ENCODE measurements around the gene TXNRD1. TPM values are rescaled to one million over a fixed set of nuclear protein-coding genes. Genes with fewer than 3 reads are reported as not detected.

The TXNRD1 gene
- total RNA-seq, 1 experiment from 2014 or later, result 327 TPM

- ChIA-PET POLR2A (no interaction called here), RAD21 (ENCODE audit: low non-redundant PET in 1 of 2, low total read pairs in 2 of 2, uncharacterized antibody in 2 of 2, unreplicated experiment in 2 of 2) (no interaction called here), CTCF (no interaction called here)
- no peak overlapping the region for H2AFZ ChIP-seq (ENCODE audit: low read depth, low read length, poor library complexity, severe bottlenecking)
- no peak overlapping the region for H3K4me2 ChIP-seq (ENCODE audit: low read length)
- no peaks in the 10 kb centered on the region for H3K9me2 ChIP-seq (ENCODE audit: insufficient read depth)
- intact Hi-C loops (cut with micrococcal nuclease), result no loop called here
- no peaks in the 10 kb centered on the region for H3K9me3 ChIP-seq (ENCODE audit: control insufficient read depth in 1 of 2, insufficient read depth in 1 of 2, low read depth in 1 of 2, low read length in 2 of 2)
- no peak overlapping the region for H3K9ac ChIP-seq (ENCODE audit: low read length)
- TSS peak; percentile 13 for BruUV-seq (replicated peaks)
- no peak for TF ChIP-seq ELF1 (IDR thresholded peaks at IDR 0.05; ENCODE audit: borderline replicate concordance, low read depth)
- TF ChIP-seq TCF7L2 (IDR thresholded peaks at IDR 0.05; ENCODE audit: borderline replicate concordance, extremely low read depth, insufficient read depth, insufficient read length), result no peak
- TF ChIP-seq POLR2A (IDR thresholded peaks at IDR 0.05; ENCODE audit: borderline replicate concordance, extremely low read depth, insufficient read depth, insufficient read length), result no peak
- no peak for ATAC-seq
- H3K36me3 ChIP-seq (ENCODE audit: control insufficient read depth in 1 of 2, insufficient read depth in 2 of 2, low read length in 2 of 2), result peaks cover 48 to 85% of the 10 kb centered on the region in 2 experiments
- H3K4me1 ChIP-seq (ENCODE audit: control insufficient read depth in 1 of 2, insufficient read depth in 2 of 2, low read length in 2 of 2), result peaks cover 0 to 25% of the 10 kb centered on the region in 2 experiments; a peak in 3 of 4 replicates
- H3K79me2 ChIP-seq (ENCODE audit: insufficient read depth, low read length), result peaks cover 98% of the 10 kb centered on the region
- no peaks in the 10 kb centered on the region for H3K27me3 ChIP-seq (ENCODE audit: insufficient read depth, low read length)
- H3K4me3 ChIP-seq (replicated peaks in 1 of 2; ENCODE audit: low read depth in 1 of 2, low read length in 2 of 2), result no peak overlapping the region
- no peak for DNase-seq (ENCODE audit: low read depth, low spot score)
- no peak overlapping the region for H3K27ac ChIP-seq (ENCODE audit: low read depth, low read length)
- peaks cover 34% of the 10 kb centered on the region; the same call in 1 of the 2 replicates for H4K20me1 ChIP-seq (ENCODE audit: insufficient read depth)
These were observed 98.1 kb downstream of the TXNRD1 start for GRCh38 chr12:104313568-104314241.

GRCh38 chr12:104314242-104314614 lies 98.6 kb downstream of the TXNRD1 start:
- peaks cover 98% of the 10 kb centered on the region for H3K79me2 ChIP-seq (ENCODE audit: insufficient read depth, low read length)
- CTCF ChIA-PET, result no interaction called here

More at GRCh38 chr12:104314242-104314614, 98.6 kb downstream of the TXNRD1 start:
- peaks cover 53 to 86% of the 10 kb centered on the region in 2 experiments for H3K36me3 ChIP-seq (ENCODE audit: control insufficient read depth in 1 of 2, insufficient read depth in 2 of 2, low read length in 2 of 2)
- H3K4me3 ChIP-seq (replicated peaks in 1 of 2; ENCODE audit: low read depth in 1 of 2, low read length in 2 of 2), result no peak overlapping the region
- peaks cover 34% of the 10 kb centered on the region; the same call in 1 of the 2 replicates for H4K20me1 ChIP-seq (ENCODE audit: insufficient read depth)
- H3K9ac ChIP-seq (ENCODE audit: low read length), result no peak overlapping the region
- intact Hi-C loops (cut with micrococcal nuclease), result no loop called here
- ChIA-PET POLR2A (no interaction called here), RAD21 (ENCODE audit: low non-redundant PET in 1 of 2, low total read pairs in 2 of 2, uncharacterized antibody in 2 of 2, unreplicated experiment in 2 of 2) (no interaction called here)
- no peaks in the 10 kb centered on the region for H3K9me3 ChIP-seq (ENCODE audit: control insufficient read depth in 1 of 2, insufficient read depth in 1 of 2, low read depth in 1 of 2, low read length in 2 of 2)
- H3K9me2 ChIP-seq (ENCODE audit: insufficient read depth), result no peaks in the 10 kb centered on the region
- ATAC-seq, result no peak
- DNase-seq (ENCODE audit: low read depth, low spot score), result no peak
- no peak overlapping the region for H3K27ac ChIP-seq (ENCODE audit: low read depth, low read length)
- TF ChIP-seq EZH2 (IDR thresholded peaks at IDR 0.05) (no peak), TCF7L2 (IDR thresholded peaks at IDR 0.05; ENCODE audit: borderline replicate concordance, extremely low read depth, insufficient read depth, insufficient read length) (no peak), FOSL1 (IDR thresholded peaks at IDR 0.05; ENCODE audit: low read depth) (no peak)
- no peaks in the 10 kb centered on the region for H3K27me3 ChIP-seq (ENCODE audit: insufficient read depth, low read length)
- no peak overlapping the region for H2AFZ ChIP-seq (ENCODE audit: low read depth, low read length, poor library complexity, severe bottlenecking)
- H3K4me2 ChIP-seq (ENCODE audit: low read length), result no peak overlapping the region
- no TSS peak for BruUV-seq (replicated peaks)
- H3K4me1 ChIP-seq (ENCODE audit: control insufficient read depth in 1 of 2, insufficient read depth in 2 of 2, low read length in 2 of 2), result peaks cover 0 to 22% of the 10 kb centered on the region in 2 experiments; a peak in 3 of 4 replicates
